Measurements from ENCODE around the gene SPACA5B.
A peak's percentile ranks its signal among the peaks of the same experiment; 100 is the strongest.
"Not testable (repeated sequence)": the region's sequence is repeated elsewhere in the genome, so short reads cannot be mapped to it uniquely, and the experiment has no call there.

The SPACA5B gene

DNA sequence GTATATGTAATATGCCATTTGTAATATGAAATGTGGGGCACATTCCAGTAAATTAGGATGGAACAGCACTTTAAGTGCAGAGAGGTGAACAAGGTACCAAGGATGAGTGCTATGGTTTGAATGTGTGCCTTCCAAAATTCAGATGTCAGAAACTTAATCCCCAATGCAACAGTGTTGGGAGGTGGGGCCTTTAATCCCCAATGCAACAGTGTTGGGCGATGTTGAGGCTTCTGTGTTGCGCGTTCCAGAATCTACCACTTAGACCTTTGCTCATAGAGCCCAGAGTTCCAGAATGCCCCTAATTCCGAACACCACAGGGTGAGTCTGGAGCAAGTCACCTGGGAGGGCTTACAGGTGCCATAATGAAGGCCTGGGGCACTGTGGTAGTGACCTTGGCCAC, at the start of gene SPACA5B:
SPACA5B (plus strand) TSS at position 301 of the 400 bp plus-strand sequence; CDS start at position 363, 62 bp downstream.
- H3K4me1 ChIP-seq; H3K9me3 ChIP-seq; DNase-seq (ENCODE audit: low spot score in 2 of 2); in situ Hi-C loops (cut with MboI; ENCODE audit: low sequenced_read_pairs); H3K4me3 ChIP-seq; H3K27me3 ChIP-seq (ENCODE audit: low read depth); H3K36me3 ChIP-seq (replicated peaks): not testable (repeated sequence)

DNA sequence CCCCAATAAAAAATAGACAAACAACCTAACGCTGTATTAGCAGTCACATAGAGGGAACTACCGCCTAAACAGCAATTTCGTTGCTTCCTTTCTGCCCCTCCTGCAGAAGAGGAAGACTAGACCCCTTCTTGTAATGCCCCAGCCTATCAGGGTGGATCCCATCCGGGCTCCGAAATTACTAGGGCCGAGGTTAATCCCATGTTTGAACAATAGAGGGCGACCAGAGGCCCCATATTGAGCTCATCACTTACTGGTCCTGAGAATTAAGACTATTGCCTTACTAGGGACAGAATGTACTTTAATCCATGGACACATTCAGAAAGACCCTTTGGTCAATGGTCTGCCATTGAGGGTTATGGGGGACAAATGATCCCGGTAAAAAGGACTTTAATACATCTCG, 47.2 kb upstream of the SPACA5B start:
- in situ Hi-C loops (cut with MboI; ENCODE audit: low sequenced_read_pairs), result loop anchor here (10.0 kb wide), 1 partner anchor 412 kb away; no protein-coding TSS in a partner anchor
- H3K9me3 ChIP-seq, result no peaks in the 10 kb centered on the region
- H3K4me1 ChIP-seq, result no peaks in the 10 kb centered on the region
- no peaks in the 10 kb centered on the region for H3K27me3 ChIP-seq (ENCODE audit: low read depth)
- no peaks in the 10 kb centered on the region for H3K36me3 ChIP-seq (replicated peaks)
- H3K4me3 ChIP-seq, result no peak overlapping the region
- peak; percentile 60 to 73 for DNase-seq (ENCODE audit: low spot score in 2 of 2)

GRCh38 chrX:48083706-48084105, 46.7 kb upstream of the SPACA5B start:
- Histone ChIP-seq H3K27me3 (ENCODE audit: low read depth) (no peaks in the 10 kb centered on the region), H3K4me1 (no peaks in the 10 kb centered on the region), H3K9me3 (no peaks in the 10 kb centered on the region), H3K4me3 (no peak overlapping the region), H3K36me3 (replicated peaks) (no peaks in the 10 kb centered on the region)
- in situ Hi-C loops (cut with MboI; ENCODE audit: low sequenced_read_pairs), result loop anchor here (10.0 kb wide), 1 partner anchor 411 kb away; no protein-coding TSS in a partner anchor
- no peak for DNase-seq (ENCODE audit: low spot score in 2 of 2)

DNA sequence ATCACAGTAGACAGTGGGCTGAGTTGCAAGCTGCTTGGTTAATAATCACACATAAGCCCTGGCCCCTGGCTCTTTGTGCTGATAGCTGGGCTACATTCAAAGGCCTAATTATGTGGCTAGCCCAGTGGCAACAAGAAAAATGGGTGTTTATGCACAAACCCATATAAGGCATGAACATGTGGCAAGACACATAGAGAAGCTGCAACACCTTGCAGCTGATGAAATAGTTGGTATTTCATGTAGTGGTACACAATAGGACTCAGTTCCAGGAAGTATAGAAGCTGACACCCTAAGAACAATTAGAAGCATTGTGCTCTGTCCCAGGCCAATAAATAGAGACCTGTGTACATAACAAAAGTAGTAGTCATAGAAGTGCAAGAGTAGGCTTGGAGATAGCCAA, 44.3 kb upstream of the SPACA5B start:
- H3K27me3 ChIP-seq (ENCODE audit: low read depth), result no peaks in the 10 kb centered on the region
- in situ Hi-C loops (cut with MboI; ENCODE audit: low sequenced_read_pairs), result loop anchor here (10.0 kb wide), 1 partner anchor 409 kb away; no protein-coding TSS in a partner anchor
- peak; percentile 4 to 21 for DNase-seq (ENCODE audit: low spot score in 2 of 2)
- H3K4me3 ChIP-seq, result no peak overlapping the region
- no peaks in the 10 kb centered on the region for H3K36me3 ChIP-seq (replicated peaks)
- H3K9me3 ChIP-seq, result no peaks in the 10 kb centered on the region
- no peaks in the 10 kb centered on the region for H3K4me1 ChIP-seq

GRCh38 chrX:48090123-48090522, 40.3 kb upstream of the SPACA5B start:
- no peaks in the 10 kb centered on the region for H3K4me1 ChIP-seq
- H3K27me3 ChIP-seq (ENCODE audit: low read depth), result no peaks in the 10 kb centered on the region
- no peak for DNase-seq (ENCODE audit: low spot score in 2 of 2)
- no peaks in the 10 kb centered on the region for H3K9me3 ChIP-seq
- no peaks in the 10 kb centered on the region for H3K36me3 ChIP-seq (replicated peaks)
- in situ Hi-C loops (cut with MboI; ENCODE audit: low sequenced_read_pairs), result no loop called here
- no peak overlapping the region for H3K4me3 ChIP-seq

GRCh38 chrX:48092558-48092957, 37.9 kb upstream of the SPACA5B start:
- H3K4me1 ChIP-seq; in situ Hi-C loops (cut with MboI; ENCODE audit: low sequenced_read_pairs); H3K9me3 ChIP-seq; DNase-seq (ENCODE audit: low spot score in 2 of 2); H3K27me3 ChIP-seq (ENCODE audit: low read depth); H3K36me3 ChIP-seq (replicated peaks); H3K4me3 ChIP-seq: not testable (repeated sequence)

DNA sequence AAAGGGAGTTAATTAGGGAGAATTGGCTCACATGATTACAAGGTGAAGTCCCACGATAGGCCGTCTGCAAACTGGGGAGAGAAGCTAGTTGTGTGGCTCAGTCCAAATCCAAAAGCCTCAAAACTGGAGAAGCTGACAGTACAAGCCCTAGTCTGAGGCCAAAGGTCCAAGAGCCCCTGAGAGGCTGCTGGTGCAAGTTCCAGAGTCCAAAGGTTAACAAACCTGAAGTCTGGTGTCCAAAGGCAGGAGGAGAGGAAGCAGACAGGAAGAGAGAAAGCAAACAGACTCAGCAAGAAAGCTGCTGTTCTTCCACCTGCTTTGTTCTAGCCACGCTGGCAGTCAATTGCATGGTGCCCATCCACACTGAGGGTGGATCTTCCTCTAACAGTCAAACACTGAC, 29.0 kb upstream of the SPACA5B start:
- Histone ChIP-seq H3K4me3 (no peak overlapping the region), H3K4me1 (no peaks in the 10 kb centered on the region), H3K27me3 (ENCODE audit: low read depth) (no peaks in the 10 kb centered on the region), H3K36me3 (replicated peaks) (no peaks in the 10 kb centered on the region), H3K9me3 (no peaks in the 10 kb centered on the region)
- in situ Hi-C loops (cut with MboI; ENCODE audit: low sequenced_read_pairs), result no loop called here
- DNase-seq (ENCODE audit: low spot score in 2 of 2), result no peak

DNA sequence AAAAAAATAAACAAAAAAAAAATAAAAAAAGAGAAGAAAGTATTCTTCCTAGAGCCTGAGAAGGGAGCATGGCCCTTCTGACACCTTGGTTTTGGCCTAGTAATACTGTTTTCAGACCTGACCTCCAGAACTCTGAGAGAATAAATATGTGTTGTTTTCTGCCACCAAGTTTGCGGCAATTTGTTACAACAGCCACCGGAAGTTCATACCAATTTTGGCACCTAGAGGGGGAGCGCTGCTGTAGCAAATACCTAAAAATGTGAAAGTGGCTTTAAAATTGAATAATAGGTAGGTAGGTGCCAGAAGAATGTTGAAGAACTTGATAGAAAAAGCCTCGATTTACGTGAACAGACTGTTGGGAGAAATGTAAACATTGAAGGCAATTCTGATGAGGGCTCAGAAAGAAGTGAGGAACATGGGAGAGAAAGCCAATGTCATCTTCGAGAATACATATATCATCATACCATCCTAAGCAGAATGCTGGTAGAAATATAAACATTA, 27.5 kb upstream of the SPACA5B start:
- DNase-seq (ENCODE audit: low spot score in 2 of 2), result no peak
- H3K27me3 ChIP-seq (ENCODE audit: low read depth), result no peaks in the 10 kb centered on the region
- no peaks in the 10 kb centered on the region for H3K9me3 ChIP-seq
- H3K36me3 ChIP-seq (replicated peaks), result no peaks in the 10 kb centered on the region
- no peak overlapping the region for H3K4me3 ChIP-seq
- in situ Hi-C loops (cut with MboI; ENCODE audit: low sequenced_read_pairs), result no loop called here
- H3K4me1 ChIP-seq, result no peaks in the 10 kb centered on the region

- Histone ChIP-seq H3K4me3 (no peak overlapping the region), H3K9me3 (no peaks in the 10 kb centered on the region), H3K4me1 (no peaks in the 10 kb centered on the region), H3K36me3 (replicated peaks) (no peaks in the 10 kb centered on the region), H3K27me3 (ENCODE audit: low read depth) (no peaks in the 10 kb centered on the region)
- in situ Hi-C loops (cut with MboI; ENCODE audit: low sequenced_read_pairs), result no loop called here
- no peak for DNase-seq (ENCODE audit: low spot score in 2 of 2)
These were observed 22.7 kb upstream of the SPACA5B start for GRCh38 chrX:48107717-48108116.

GRCh38 chrX:48125286-48125685, 5.1 kb upstream of the SPACA5B start:
- H3K4me3 ChIP-seq; H3K27me3 ChIP-seq (ENCODE audit: low read depth); DNase-seq (ENCODE audit: low spot score in 2 of 2); H3K36me3 ChIP-seq (replicated peaks); H3K4me1 ChIP-seq; H3K9me3 ChIP-seq; in situ Hi-C loops (cut with MboI; ENCODE audit: low sequenced_read_pairs): not testable (repeated sequence)

DNA sequence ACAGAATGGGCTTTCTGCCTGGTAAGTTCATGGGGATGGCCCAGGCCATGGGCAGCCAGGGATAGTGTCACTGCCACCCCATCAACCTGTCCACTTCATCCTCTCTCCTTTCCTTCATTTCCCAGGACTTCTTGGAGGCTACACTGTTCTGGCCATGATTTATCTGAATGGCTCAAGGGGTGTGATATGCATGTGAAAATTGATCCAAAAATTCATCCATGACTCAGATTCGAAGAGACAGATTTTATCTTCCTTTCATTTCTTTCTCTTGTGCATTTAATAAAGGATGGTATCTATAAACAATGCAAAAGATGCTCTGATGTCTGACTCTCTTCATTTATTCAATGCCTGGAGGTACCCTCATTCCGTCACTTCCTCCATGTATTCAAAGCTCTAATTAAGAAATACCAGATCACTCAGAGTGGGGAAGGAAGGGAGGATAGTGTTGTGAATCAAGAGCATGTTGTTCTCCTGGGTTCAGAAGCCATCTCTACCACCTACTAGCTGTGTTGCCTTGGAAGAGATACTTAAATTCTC, 1.9 kb downstream of the SPACA5B start:
- H3K36me3 ChIP-seq (replicated peaks); H3K4me1 ChIP-seq; H3K9me3 ChIP-seq; H3K4me3 ChIP-seq; DNase-seq (ENCODE audit: low spot score in 2 of 2); H3K27me3 ChIP-seq (ENCODE audit: low read depth); in situ Hi-C loops (cut with MboI; ENCODE audit: low sequenced_read_pairs): not testable (repeated sequence)

- DNase-seq (ENCODE audit: low spot score in 2 of 2); H3K4me3 ChIP-seq; H3K36me3 ChIP-seq (replicated peaks); H3K27me3 ChIP-seq (ENCODE audit: low read depth); H3K4me1 ChIP-seq; in situ Hi-C loops (cut with MboI; ENCODE audit: low sequenced_read_pairs); H3K9me3 ChIP-seq: not testable (repeated sequence)
These were observed 8.7 kb downstream of the SPACA5B start for GRCh38 chrX:48139076-48139475.

DNA sequence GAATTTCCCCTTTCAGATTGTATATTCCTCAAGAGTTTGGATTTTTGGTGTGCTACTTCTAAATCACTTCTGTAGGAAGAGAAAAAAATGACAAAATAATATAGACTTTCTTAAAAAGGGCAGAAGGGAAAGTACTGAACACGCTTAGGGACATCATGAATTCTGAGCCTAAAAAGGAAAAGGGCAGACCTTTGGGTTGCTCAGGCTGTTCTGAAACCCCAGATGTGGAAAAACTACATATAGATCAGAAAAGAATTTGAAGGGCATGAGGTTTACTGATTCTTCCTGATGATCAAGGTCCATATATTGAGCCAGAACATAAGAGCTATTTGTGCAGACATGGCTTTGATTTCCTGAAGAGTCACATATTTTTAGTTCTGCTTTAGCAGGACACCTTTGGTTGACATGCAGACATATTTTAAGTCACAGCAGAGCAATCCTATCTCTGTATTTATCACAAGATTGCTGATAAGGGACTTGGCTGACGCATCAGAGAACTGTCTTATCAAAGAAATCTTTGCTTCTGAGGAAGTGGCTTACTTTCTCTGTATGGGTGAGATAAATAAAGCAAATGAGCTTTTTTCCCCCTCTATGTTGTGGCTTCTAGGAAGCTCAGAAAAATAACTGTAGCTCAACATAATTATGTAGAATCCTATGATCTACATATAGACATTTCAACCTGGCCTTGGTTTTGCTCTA, 11.5 kb downstream of the SPACA5B start:
- DNase-seq (ENCODE audit: low spot score in 2 of 2); H3K36me3 ChIP-seq (replicated peaks); in situ Hi-C loops (cut with MboI; ENCODE audit: low sequenced_read_pairs); H3K27me3 ChIP-seq (ENCODE audit: low read depth); H3K4me1 ChIP-seq; H3K4me3 ChIP-seq; H3K9me3 ChIP-seq: not testable (repeated sequence)

GRCh38 chrX:48142697-48143096, 12.3 kb downstream of the SPACA5B start:
- in situ Hi-C loops (cut with MboI; ENCODE audit: low sequenced_read_pairs); H3K9me3 ChIP-seq; H3K36me3 ChIP-seq (replicated peaks): not testable (repeated sequence)

More at GRCh38 chrX:48142697-48143096, 12.3 kb downstream of the SPACA5B start:
- not testable (repeated sequence) for H3K27me3 ChIP-seq (ENCODE audit: low read depth); H3K4me1 ChIP-seq; H3K4me3 ChIP-seq
- peak in 1 of 2 experiments; percentile 10 for DNase-seq (ENCODE audit: low spot score in 2 of 2)

All from HAP-1 (cell line).